Measurements from ENCODE around the gene HECW1. TPM values are rescaled to one million over a fixed set of nuclear protein-coding genes. Genes with fewer than 3 reads are reported as not detected.
"Not testable (repeated sequence)": the region's sequence is repeated elsewhere in the genome, so short reads cannot be mapped to it uniquely, and the experiment has no call there.

Gene HECW1
- total and polyA plus RNA-seq, 8 donors, result 0.29 to 5.1 (median 3.2) TPM

GRCh38 chr7:43135129-43135528 is 22.7 kb downstream of the HECW1 start:
- no peaks in the 10 kb centered on the region for H3K9me3 ChIP-seq
- TF ChIP-seq CTCF (IDR thresholded peaks at IDR 0.05), result no peak
- no peaks in the 10 kb centered on the region for H3K36me3 ChIP-seq
- no peak overlapping the region for H3K4me3 ChIP-seq
- DNase-seq (no peak), ATAC-seq (no peak)
- H3K27ac ChIP-seq, result no peak overlapping the region
- peaks cover 0 to 17% of the 10 kb centered on the region in 2 donors for H3K27me3 ChIP-seq
- intact Hi-C loops (cut with DNase I), result no loop called here
- H3K4me1 ChIP-seq, result no peaks in the 10 kb centered on the region

GRCh38 chr7:43136064-43136463 is 23.6 kb downstream of the HECW1 start:
- Histone ChIP-seq H3K9me3 (no peaks in the 10 kb centered on the region), H3K27ac (no peak overlapping the region), H3K4me1 (no peaks in the 10 kb centered on the region), H3K4me3 (no peak overlapping the region), H3K27me3 (peaks cover 0 to 23% of the 10 kb centered on the region in 2 donors), H3K36me3 (no peaks in the 10 kb centered on the region)
- intact Hi-C loops (cut with DNase I), result no loop called here
- no peak for TF ChIP-seq CTCF (IDR thresholded peaks at IDR 0.05)
- DNase-seq, result no peak
- ATAC-seq, result no peak

- ATAC-seq; H3K27ac ChIP-seq; H3K4me1 ChIP-seq; intact Hi-C loops (cut with DNase I); H3K9me3 ChIP-seq; H3K36me3 ChIP-seq; DNase-seq; H3K4me3 ChIP-seq: not testable (repeated sequence)
- peaks cover 0 to 34% of the 10 kb centered on the region in 2 donors for H3K27me3 ChIP-seq
Measured at GRCh38 chr7:43137121-43137744, 24.8 kb downstream of the HECW1 start.

GRCh38 chr7:43137811-43138210 is 25.4 kb downstream of the HECW1 start:
- ATAC-seq, result no peak
- H3K4me1 ChIP-seq, result no peaks in the 10 kb centered on the region
- TF ChIP-seq CTCF (IDR thresholded peaks at IDR 0.05), result no peak

GRCh38 chr7:43138710-43139109 is 26.3 kb downstream of the HECW1 start:
- intact Hi-C loops (cut with DNase I), result no loop called here
- DNase-seq (no peak), ATAC-seq (no peak)
- H3K36me3 ChIP-seq, result no peaks in the 10 kb centered on the region
- H3K4me3 ChIP-seq, result no peak overlapping the region
- no peak overlapping the region for H3K27ac ChIP-seq
- H3K9me3 ChIP-seq, result no peaks in the 10 kb centered on the region
- no peak for TF ChIP-seq CTCF (IDR thresholded peaks at IDR 0.05)
- H3K4me1 ChIP-seq, result no peaks in the 10 kb centered on the region
- peaks cover 0 to 35% of the 10 kb centered on the region in 2 donors for H3K27me3 ChIP-seq

More at GRCh38 chr7:43137811-43138210, 25.4 kb downstream of the HECW1 start:
- DNase-seq, result no peak
- Histone ChIP-seq H3K4me3 (no peak overlapping the region), H3K27ac (no peak overlapping the region), H3K9me3 (no peaks in the 10 kb centered on the region), H3K27me3 (peaks cover 0 to 36% of the 10 kb centered on the region in 2 donors), H3K36me3 (no peaks in the 10 kb centered on the region)
- intact Hi-C loops (cut with DNase I), result no loop called here

- Histone ChIP-seq H3K27me3 (peaks cover 0 to 35% of the 10 kb centered on the region in 2 donors), H3K4me1 (no peaks in the 10 kb centered on the region), H3K4me3 (no peak overlapping the region), H3K9me3 (no peaks in the 10 kb centered on the region), H3K27ac (no peak overlapping the region), H3K36me3 (no peaks in the 10 kb centered on the region)
- TF ChIP-seq CTCF (IDR thresholded peaks at IDR 0.05), result no peak
- intact Hi-C loops (cut with DNase I), result no loop called here
- DNase-seq (no peak), ATAC-seq (no peak)
Measured at GRCh38 chr7:43139137-43139536, 26.7 kb downstream of the HECW1 start.

Data from left lung (tissue), 10 donors.